ENCODE results near the gene OR2D3.
"Not testable (repeated sequence)": the region's sequence is repeated elsewhere in the genome, so short reads cannot be mapped to it uniquely, and the experiment has no call there.

OR2D3 gene

GRCh38 chr11:6962141-6962540 is 41.3 kb downstream of the OR2D3 start:
- Histone ChIP-seq H3K4me3 (ENCODE audit: low read depth in 1 of 2, low read length in 1 of 2) (no peak overlapping the region), H3K4me1 (ENCODE audit: control insufficient read depth in 1 of 2, insufficient read depth in 1 of 2, low read depth in 1 of 2, low read length in 1 of 2) (no peaks in the 10 kb centered on the region), H3K36me3 (no peaks in the 10 kb centered on the region), H3K27ac (no peak overlapping the region), H3K27me3 (no peaks in the 10 kb centered on the region), H3K9me3 (no peaks in the 10 kb centered on the region)
- no peak for TF ChIP-seq CTCF (IDR thresholded peaks at IDR 0.05)

- Histone ChIP-seq H3K4me3 (ENCODE audit: low read depth in 1 of 2, low read length in 1 of 2) (no peak overlapping the region), H3K4me1 (ENCODE audit: control insufficient read depth in 1 of 2, insufficient read depth in 1 of 2, low read depth in 1 of 2, low read length in 1 of 2) (no peaks in the 10 kb centered on the region), H3K36me3 (no peaks in the 10 kb centered on the region), H3K9me3 (no peaks in the 10 kb centered on the region), H3K27me3 (no peaks in the 10 kb centered on the region), H3K27ac (no peak overlapping the region)
- no peak for TF ChIP-seq CTCF (IDR thresholded peaks at IDR 0.05)
Measured at GRCh38 chr11:6962673-6963072, 41.9 kb downstream of the OR2D3 start.

- Histone ChIP-seq H3K4me1 (ENCODE audit: control insufficient read depth in 1 of 2, insufficient read depth in 1 of 2, low read depth in 1 of 2, low read length in 1 of 2) (no peaks in the 10 kb centered on the region), H3K4me3 (ENCODE audit: low read depth in 1 of 2, low read length in 1 of 2) (no peak overlapping the region), H3K36me3 (no peaks in the 10 kb centered on the region), H3K27me3 (no peaks in the 10 kb centered on the region), H3K27ac (no peak overlapping the region), H3K9me3 (no peaks in the 10 kb centered on the region)
- no peak for TF ChIP-seq CTCF (IDR thresholded peaks at IDR 0.05)
Measured at GRCh38 chr11:6968816-6969215, 48.0 kb downstream of the OR2D3 start.

- not testable (repeated sequence) for H3K9me3 ChIP-seq; H3K4me1 ChIP-seq (ENCODE audit: control insufficient read depth in 1 of 2, insufficient read depth in 1 of 2, low read depth in 1 of 2, low read length in 1 of 2); H3K27ac ChIP-seq; H3K27me3 ChIP-seq; H3K4me3 ChIP-seq (ENCODE audit: low read depth in 1 of 2, low read length in 1 of 2); H3K36me3 ChIP-seq
Measured at GRCh38 chr11:6969854-6970253, 49.1 kb downstream of the OR2D3 start.
